ACC112 (cell line): ENCODE results near the gene PPP1R17.

ENCODE experiments used
- H2AFZ ChIP-seq: fragments of 200-600 bp; sonication (generic); one replicate; pipeline ENCODE4 v1.6.0; 2017; ENCODE audit warnings: antibody characterized with exemption, low read length; ENCODE audit not compliant: unreplicated experiment
- H3K27ac ChIP-seq: fragments of 200-600 bp; sonication (generic); 2 replicates; pipeline ENCODE4 v1.5.1; 2014; ENCODE audit warnings: low read depth, mild to moderate bottlenecking, antibody characterized with exemption, low read length, moderate library complexity
- H3K27me3 ChIP-seq: fragments of 200-600 bp; sonication (generic); 2 replicates; pipeline ENCODE4 v1.6.1; 2014; ENCODE audit warnings: mild to moderate bottlenecking, antibody characterized with exemption, low read length, moderate library complexity, mixed read lengths; ENCODE audit not compliant: insufficient read depth
- H3K36me3 ChIP-seq: fragments of 200-600 bp; sonication (generic); 2 replicates; pipeline ENCODE4 v1.6.1; 2016; ENCODE audit warnings: mild to moderate bottlenecking, antibody characterized with exemption, low read length, moderate library complexity, mixed read lengths; ENCODE audit not compliant: insufficient read depth
- H3K4me1 ChIP-seq: fragments of 200-600 bp; sonication (generic); one replicate; pipeline ENCODE4 v1.6.1; 2016; ENCODE audit warnings: low read length, mixed read lengths; ENCODE audit not compliant: insufficient read depth, unreplicated experiment, control insufficient read depth
- H3K4me3 ChIP-seq: fragments of 200-600 bp; sonication (generic); 2 replicates; pipeline ENCODE4 v1.5.1; 2014; ENCODE audit warnings: mild to moderate bottlenecking, low read depth, low read length
- H3K79me2 ChIP-seq: fragments of 200-600 bp; sonication (generic); one replicate; pipeline ENCODE4 v1.6.0; 2016; ENCODE audit warnings: low read length; ENCODE audit not compliant: control insufficient read depth, unreplicated experiment, insufficient read depth

Gene PPP1R17

GRCh38 chr7:31664890-31665289, 22.1 kb upstream of the PPP1R17 start:
- no peaks in the 10 kb centered on the region for H3K4me1 ChIP-seq
- no peaks in the 10 kb centered on the region for H3K27me3 ChIP-seq
- H3K27ac ChIP-seq: no peak overlapping the region
- no peak overlapping the region for H2AFZ ChIP-seq
- no peaks in the 10 kb centered on the region for H3K79me2 ChIP-seq
- no peak overlapping the region for H3K4me3 ChIP-seq
- no peaks in the 10 kb centered on the region for H3K36me3 ChIP-seq

GRCh38 chr7:31665546-31665945, 21.5 kb upstream of the PPP1R17 start:
- no peaks in the 10 kb centered on the region for H3K36me3 ChIP-seq
- H3K27me3 ChIP-seq: no peaks in the 10 kb centered on the region
- no peak overlapping the region for H3K4me3 ChIP-seq
- H2AFZ ChIP-seq: no peak overlapping the region
- no peaks in the 10 kb centered on the region for H3K4me1 ChIP-seq
- H3K27ac ChIP-seq: no peak overlapping the region
- H3K79me2 ChIP-seq: no peaks in the 10 kb centered on the region

GRCh38 chr7:31669461-31669860, 17.6 kb upstream of the PPP1R17 start:
- Histone ChIP-seq H3K4me3 (no peak overlapping the region), H3K4me1 (no peaks in the 10 kb centered on the region), H3K27me3 (no peaks in the 10 kb centered on the region), H2AFZ (no peak overlapping the region), H3K79me2 (no peaks in the 10 kb centered on the region), H3K27ac (no peak overlapping the region), H3K36me3 (no peaks in the 10 kb centered on the region)

- Histone ChIP-seq H3K79me2 (no peaks in the 10 kb centered on the region), H3K27me3 (peaks cover 4% of the 10 kb centered on the region; the same call in 1 of the 2 replicates)
These were observed 7.3 kb upstream of the PPP1R17 start for GRCh38 chr7:31679574-31680305.

GRCh38 chr7:31683445-31684225, 3.4 kb upstream of the PPP1R17 start:
- Histone ChIP-seq H3K79me2 (no peaks in the 10 kb centered on the region), H3K27me3 (peaks cover 4% of the 10 kb centered on the region; the same call in 1 of the 2 replicates), H3K4me3 (no peak overlapping the region), H3K27ac (no peak overlapping the region), H3K4me1 (no peaks in the 10 kb centered on the region), H3K36me3 (no peaks in the 10 kb centered on the region), H2AFZ (no peak overlapping the region)

More at GRCh38 chr7:31679574-31680305, 7.3 kb upstream of the PPP1R17 start:
- Histone ChIP-seq H3K36me3 (no peaks in the 10 kb centered on the region), H3K4me1 (no peaks in the 10 kb centered on the region), H3K27ac (no peak overlapping the region), H2AFZ (no peak overlapping the region), H3K4me3 (no peak overlapping the region)

- no peaks in the 10 kb centered on the region for H3K79me2 ChIP-seq
- no peak overlapping the region for H3K27ac ChIP-seq
- H3K36me3 ChIP-seq: no peaks in the 10 kb centered on the region
- H3K4me3 ChIP-seq: no peak overlapping the region
- no peak overlapping the region for H2AFZ ChIP-seq
- no peaks in the 10 kb centered on the region for H3K4me1 ChIP-seq
- H3K27me3 ChIP-seq: no peaks in the 10 kb centered on the region; the same call in 1 of the 2 replicates
These were observed 1.4 kb downstream of the PPP1R17 start for GRCh38 chr7:31688372-31688771.

- Histone ChIP-seq H3K27ac (no peak overlapping the region), H3K36me3 (no peaks in the 10 kb centered on the region), H3K27me3 (no peaks in the 10 kb centered on the region; the same call in 1 of the 2 replicates), H3K79me2 (no peaks in the 10 kb centered on the region), H3K4me1 (no peaks in the 10 kb centered on the region), H2AFZ (no peak overlapping the region), H3K4me3 (no peak overlapping the region)
These were observed 2.0 kb downstream of the PPP1R17 start for GRCh38 chr7:31688996-31689395.

GRCh38 chr7:31690935-31691334, 3.9 kb downstream of the PPP1R17 start:
- Histone ChIP-seq H3K27me3 (no peaks in the 10 kb centered on the region; the same call in 1 of the 2 replicates), H3K27ac (no peak overlapping the region), H3K36me3 (no peaks in the 10 kb centered on the region), H2AFZ (no peak overlapping the region), H3K4me3 (no peak overlapping the region), H3K79me2 (no peaks in the 10 kb centered on the region), H3K4me1 (no peaks in the 10 kb centered on the region)

GRCh38 chr7:31692451-31692850, 5.4 kb downstream of the PPP1R17 start:
- Histone ChIP-seq H3K4me3 (no peak overlapping the region), H3K27ac (no peak overlapping the region), H3K4me1 (no peaks in the 10 kb centered on the region), H3K27me3 (peaks cover 5% of the 10 kb centered on the region; the same call in 1 of the 2 replicates), H3K79me2 (no peaks in the 10 kb centered on the region), H3K36me3 (no peaks in the 10 kb centered on the region), H2AFZ (no peak overlapping the region)

GRCh38 chr7:31692871-31693270, 5.9 kb downstream of the PPP1R17 start:
- H3K27me3 ChIP-seq: peaks cover 9% of the 10 kb centered on the region; the same call in 1 of the 2 replicates
- H2AFZ ChIP-seq: no peak overlapping the region
- no peak overlapping the region for H3K4me3 ChIP-seq
- H3K36me3 ChIP-seq: no peaks in the 10 kb centered on the region
- H3K27ac ChIP-seq: no peak overlapping the region
- H3K79me2 ChIP-seq: no peaks in the 10 kb centered on the region
- H3K4me1 ChIP-seq: no peaks in the 10 kb centered on the region
